ENCODE results near the gene CRYBB3.

DNA sequence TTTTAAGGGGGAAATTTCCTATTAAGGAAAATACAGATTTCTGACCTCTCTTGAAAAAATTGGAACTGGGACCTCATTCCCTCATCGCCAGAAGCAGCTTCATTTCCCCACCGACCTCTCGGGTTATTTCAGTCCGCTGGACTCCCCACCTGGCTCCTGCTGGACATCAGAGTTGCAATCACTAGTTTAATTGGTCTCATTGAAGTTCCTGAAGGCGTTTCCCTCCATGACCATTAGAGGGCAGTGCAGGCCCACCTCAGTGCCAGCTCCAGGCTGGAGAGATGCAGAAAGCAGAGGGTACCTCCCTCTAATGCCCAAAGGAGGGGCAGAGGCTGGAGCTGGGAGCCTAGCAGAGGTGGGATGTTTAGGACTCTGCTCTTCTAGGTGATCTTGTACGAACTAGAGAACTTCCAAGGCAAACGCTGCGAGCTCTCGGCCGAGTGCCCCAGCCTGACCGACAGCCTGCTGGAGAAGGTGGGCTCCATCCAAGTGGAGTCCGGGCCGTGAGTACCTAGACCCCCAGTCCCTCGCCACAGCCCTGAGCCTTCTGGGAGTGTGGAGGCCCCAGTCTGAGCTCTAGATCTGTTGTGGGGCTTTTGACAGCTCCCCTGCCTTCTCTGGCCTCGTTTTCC is 2.7 kb downstream of the CRYBB3 start:
- TF ChIP-seq, protein P1, sequence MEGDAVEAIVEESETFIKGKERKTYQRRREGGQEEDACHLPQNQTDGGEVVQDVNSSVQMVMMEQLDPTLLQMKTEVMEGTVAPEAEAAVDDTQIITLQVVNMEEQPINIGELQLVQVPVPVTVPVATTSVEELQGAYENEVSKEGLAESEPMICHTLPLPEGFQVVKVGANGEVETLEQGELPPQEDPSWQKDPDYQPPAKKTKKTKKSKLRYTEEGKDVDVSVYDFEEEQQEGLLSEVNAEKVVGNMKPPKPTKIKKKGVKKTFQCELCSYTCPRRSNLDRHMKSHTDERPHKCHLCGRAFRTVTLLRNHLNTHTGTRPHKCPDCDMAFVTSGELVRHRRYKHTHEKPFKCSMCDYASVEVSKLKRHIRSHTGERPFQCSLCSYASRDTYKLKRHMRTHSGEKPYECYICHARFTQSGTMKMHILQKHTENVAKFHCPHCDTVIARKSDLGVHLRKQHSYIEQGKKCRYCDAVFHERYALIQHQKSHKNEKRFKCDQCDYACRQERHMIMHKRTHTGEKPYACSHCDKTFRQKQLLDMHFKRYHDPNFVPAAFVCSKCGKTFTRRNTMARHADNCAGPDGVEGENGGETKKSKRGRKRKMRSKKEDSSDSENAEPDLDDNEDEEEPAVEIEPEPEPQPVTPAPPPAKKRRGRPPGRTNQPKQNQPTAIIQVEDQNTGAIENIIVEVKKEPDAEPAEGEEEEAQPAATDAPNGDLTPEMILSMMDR (IDR thresholded peaks at IDR 0.05; ENCODE audit: insufficient read depth, low read length, poor library complexity, severe bottlenecking), result peak; percentile 85
- TF ChIP-seq EZH2phosphoT487 (conservative IDR thresholded peaks at IDR 0.05; ENCODE audit: low read length), result no peak

Data from SU-DHL-6 (cell line).